SKM-1 treated with dmso at 0.1 percent for 144 hours (cell line): ENCODE results near the gene RIBC2.

Source experiments
- DNase-seq: peaks from one replicate; lab custom pipeline; 2025; ENCODE audit not compliant: unreplicated experiment; lab: John Stamatoyannopoulos, UW

The RIBC2 gene

DNA sequence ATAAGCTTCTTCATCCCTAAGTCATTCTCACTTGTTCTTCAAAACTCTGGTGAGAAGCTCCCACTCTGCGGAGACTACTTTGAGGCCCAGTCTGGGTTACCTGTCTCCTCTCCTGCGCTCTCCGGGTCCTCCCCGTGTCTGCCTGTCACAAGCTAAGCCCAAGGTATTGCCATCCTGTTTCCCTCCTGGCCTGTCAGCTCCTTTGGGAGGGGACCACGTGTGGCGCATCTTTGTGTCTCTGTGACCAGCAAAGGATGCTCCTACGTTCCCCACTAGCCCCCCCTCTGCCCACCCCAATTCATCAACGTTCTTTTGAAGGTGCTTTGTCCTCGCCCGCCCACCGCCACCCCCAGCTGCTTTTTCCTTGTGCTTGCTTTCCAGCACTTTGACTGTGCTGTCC lies 57.4 kb downstream of the RIBC2 start:
- DNase-seq, result no peak

DNA sequence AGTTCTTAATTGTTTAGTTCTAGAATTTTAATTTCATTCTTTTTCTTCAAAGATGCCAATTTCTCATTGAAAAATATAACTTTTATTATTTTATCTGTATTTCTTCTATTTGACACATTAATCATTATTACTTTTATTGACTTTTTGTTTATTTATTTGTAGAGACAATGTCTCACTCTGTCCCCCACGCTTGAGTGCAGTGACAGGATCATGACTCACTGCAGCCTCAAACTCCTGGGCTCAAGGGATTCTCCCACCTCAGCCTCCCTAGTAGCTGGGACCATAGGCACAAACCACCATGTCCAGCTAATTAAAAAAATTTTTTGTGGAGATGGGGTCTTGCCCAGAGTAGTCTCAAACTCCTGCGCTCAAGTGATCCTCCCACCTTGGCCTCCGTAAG lies 58.9 kb downstream of the RIBC2 start:
- no peak for DNase-seq

DNA sequence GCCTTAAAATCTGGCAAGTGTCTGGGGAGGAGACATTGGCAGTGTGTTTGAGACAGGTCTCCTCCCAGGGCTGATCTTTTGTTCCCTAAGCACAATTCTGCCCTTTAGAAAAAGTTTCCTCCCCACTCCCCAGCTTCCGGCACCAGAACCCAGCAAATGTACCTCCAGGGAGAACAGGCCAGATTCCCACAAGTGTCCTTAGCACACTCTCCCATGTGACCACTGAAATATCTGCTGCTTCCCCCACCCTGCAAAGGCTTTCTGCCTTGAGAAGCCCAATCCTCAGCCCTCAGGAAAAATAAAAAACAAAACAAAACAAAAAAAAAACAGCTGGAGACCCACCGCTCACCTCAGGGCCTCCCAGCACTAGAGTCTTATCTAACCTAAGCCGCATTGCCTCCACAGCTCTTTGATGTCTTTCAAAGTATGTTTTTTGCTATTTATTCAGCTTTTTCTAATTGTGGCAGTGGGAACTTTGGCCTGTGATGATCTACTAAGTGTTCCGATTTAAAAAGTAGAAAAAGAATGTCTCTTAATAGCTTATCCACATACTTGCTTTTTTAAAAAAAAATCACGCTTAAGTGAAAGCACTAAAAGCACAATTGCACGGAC lies 60.2 kb downstream of the RIBC2 start:
- DNase-seq, result no peak

DNA sequence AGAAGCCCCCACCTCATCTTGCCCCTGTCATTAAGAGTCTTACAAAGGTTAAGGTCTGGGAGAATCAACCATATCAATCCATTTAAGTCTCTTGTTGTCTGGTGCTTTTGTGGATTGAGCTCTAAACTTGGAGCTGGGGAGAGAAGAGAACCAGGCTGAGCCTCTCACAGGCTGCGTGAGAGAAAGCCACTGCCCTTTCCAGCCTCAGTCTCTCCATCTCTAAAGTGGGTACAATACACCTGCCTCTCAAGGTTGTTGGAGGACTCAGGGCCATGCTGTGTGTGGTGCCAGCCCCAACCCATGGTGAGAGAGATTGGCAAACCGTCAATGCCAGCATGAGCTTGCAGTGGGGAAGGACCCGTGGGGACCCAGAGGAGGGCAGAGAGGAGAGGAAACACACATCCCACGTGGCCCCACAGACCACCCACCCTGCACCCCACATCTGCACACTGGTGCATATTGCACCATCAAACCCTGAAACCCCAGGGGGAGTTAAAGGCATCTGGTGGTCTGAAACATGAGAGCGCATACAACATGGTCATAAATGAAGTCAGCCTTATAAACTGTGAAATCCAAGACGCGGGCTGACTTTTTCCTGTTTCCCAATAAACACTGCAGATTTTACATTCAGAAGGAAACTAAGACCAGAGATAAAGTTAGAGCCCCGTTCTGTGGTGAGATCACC lies 61.7 kb downstream of the RIBC2 start:
- DNase-seq, result no peak

DNA sequence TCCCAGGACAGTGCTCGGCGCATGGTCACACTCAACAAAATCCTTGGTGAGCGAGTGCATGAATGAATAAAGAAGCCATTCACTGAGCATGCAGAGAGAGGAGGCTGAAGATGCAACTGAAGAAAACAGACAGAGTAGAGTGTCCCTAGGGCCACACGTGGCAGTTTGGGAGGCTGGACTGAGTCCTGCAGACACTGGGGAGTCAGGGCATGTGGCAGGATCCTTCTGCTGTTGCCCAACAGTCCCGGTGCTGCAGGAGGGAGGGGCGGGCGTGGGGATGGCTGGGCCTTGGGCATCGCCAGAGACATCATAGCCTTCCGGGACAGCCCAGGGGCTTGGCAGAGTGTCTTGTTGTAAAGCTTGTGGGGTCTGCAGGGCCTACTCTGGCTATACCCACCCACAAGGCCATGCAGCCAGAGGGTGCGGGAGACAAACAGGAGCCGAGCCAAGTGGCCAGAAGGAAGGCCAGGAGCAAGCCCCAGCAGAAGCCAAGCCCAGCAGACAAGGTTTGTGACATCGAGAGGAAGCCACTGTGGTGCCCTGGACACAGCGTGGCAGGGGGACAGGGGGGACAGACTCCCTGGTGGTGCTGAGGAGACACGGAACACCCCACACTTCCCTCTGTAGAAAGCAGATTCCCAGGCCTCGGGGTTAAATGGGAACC lies 62.5 kb downstream of the RIBC2 start:
- DNase-seq, result no peak

DNA sequence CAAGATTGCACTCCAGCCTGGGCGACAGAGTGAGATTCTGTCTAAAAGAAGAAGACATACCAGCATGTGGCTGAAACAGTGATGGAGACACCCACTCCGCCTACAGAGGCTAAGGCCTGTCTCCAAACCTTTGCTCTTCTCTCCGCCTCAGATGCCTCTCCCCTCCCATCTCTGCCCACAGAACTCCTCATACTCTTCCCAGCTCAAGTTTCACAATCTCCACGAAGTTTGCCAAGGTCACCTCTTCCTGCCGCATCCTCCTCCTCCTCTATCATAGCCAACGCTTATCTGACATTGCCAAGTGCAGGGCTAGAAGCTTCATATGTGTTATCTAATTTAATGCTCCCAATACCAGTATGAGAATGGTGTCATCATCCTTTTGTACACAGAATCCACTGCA lies 63.3 kb downstream of the RIBC2 start:
- no peak for DNase-seq

DNA sequence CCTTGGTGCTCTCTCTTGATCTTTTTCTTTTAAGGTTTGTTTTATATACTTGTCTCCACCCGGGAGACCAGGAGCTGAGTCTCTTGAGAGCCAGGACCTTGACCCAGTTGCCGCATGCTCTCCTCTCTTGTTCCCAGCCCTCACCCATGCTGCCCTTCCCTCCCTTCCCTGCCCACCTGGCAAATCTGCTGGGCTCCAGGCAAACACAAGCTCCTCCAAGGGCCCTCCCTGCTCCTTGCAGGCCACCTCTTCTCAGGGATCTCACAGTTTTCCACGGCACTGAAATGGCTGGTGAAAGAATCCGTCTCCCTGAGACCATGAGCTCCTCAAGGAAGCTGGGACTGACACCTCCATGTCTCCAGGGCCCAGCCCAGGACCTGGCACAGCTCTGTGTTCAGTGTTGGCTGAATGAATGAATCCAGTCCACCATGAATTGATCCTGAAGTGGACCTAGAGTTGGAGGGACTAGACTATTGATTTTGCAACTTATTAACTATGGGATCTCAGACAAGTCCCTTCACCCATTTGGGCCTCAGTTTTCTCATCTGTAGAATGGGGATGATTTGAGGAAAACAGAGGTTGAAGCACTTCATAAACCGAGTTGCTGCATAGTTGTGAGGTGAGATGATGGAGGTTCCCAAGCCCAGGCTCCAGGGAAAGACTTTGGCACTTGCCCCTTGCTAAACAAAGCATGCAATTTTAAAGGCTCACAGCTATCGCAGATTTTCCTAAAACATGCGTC lies 64.0 kb downstream of the RIBC2 start:
- no peak for DNase-seq

DNA sequence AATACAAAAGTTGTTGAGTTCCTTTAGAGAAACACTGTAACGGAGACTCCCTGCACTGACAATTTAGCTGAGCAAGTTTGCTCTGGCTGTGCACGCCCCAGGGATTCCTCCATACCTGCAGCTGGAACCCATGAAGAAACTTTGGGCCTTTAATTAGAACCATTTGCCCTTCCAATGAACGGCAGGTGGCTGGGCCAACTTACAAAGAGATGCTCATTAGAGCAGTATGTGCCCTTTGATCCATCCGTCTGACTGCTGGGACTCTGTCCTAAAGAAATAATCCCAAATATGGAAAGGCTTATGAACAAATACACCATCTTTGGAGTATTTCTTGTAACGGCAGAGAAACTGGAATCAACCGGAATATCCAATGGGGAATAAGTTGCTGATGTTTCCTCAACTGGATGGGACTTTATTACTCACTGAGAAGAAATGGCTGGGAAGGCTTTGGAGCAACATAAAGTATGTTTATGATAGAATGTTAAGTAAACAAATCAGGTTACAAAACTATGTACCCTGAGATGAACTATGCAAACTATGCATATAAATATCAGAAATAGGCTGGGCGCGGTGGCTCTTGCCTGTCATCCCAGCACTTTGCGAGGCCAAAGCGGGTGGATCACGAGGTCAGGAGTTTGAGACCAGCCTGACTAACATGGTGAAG lies 64.7 kb downstream of the RIBC2 start:
- DNase-seq, result no peak

DNA sequence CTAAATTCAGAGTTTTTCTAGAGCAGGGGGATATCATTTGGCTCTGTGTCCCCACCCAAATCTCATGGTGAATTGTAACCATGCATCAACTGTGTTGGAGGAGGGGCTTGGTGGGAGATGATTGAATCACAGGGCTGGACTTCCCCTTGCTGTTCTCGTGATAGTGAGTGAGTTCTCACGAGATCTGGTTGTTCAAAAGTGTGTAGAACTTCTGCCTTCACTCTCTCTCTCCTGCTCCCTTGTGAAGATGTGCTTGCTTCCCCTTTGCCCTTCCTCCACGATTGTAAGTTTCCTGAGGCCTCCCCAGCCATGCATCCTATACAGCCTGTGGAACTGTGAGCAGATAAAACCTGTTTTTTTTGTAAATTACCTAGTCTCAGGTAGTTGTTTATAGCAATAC lies 67.2 kb downstream of the RIBC2 start:
- DNase-seq, result no peak

DNA sequence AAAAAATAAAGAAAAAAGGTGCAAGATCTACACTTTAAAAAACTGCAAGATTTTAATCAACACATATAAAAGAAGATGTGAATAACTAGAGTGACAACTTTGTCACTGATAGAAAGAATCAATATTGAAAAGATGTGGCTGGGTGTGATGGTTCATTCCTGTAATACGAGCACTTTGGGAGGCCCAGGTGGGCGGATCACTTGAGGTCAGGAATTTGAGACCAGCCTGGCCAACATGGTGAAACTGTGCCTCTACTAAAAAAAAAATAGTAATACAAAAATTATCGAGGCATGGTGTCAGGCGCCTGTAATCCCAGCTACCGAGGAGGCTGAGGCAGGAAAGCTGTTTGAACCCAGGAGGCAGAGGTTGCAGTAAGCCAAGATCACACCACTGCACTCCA lies 68.2 kb downstream of the RIBC2 start:
- no peak for DNase-seq
